GM23338 (cell line): ENCODE results near the gene ZNF628. TPM values are rescaled to one million over a fixed set of nuclear protein-coding genes. Genes with fewer than 3 reads are reported as not detected.

Experiments used
- ATAC-seq: fragments of 200-7000 bp; cut with Tn5 transposase; 3 replicates; pipeline ENCODE4 v1.9.1; 2020
- DNase-seq: peaks from one replicate; pipeline ENCODE4 v3.0.0-alpha.2; 2015; ENCODE audit warnings: low spot score
- H2AFZ ChIP-seq: fragments of 200-600 bp; sonication (generic); 2 replicates; pipeline ENCODE4 v1.8.0; 2016; ENCODE audit warnings: antibody characterized with exemption, mild to moderate bottlenecking, moderate library complexity
- H3F3A ChIP-seq: fragments of 200-600 bp; sonication (generic); replicated peaks from 2 replicates; pipeline ENCODE4 v1.8.0; 2017; ENCODE audit warnings: antibody characterized with exemption, mixed run types, low read depth
- H3K27ac ChIP-seq: fragments of 200-600 bp; sonication (generic); 2 replicates; pipeline ENCODE4 v1.6.1; 2016; ENCODE audit warnings: low read depth
- H3K27me3 ChIP-seq: fragments of 200-600 bp; sonication (generic); 2 replicates; pipeline ENCODE4 v1.8.0; 2016; ENCODE audit warnings: mild to moderate bottlenecking, mixed run types, moderate library complexity; ENCODE audit not compliant: insufficient read depth
- H3K36me3 ChIP-seq: fragments of 200-600 bp; sonication (generic); 2 replicates; pipeline ENCODE4 v1.8.0; 2016; ENCODE audit warnings: mild to moderate bottlenecking; ENCODE audit not compliant: insufficient read depth
- H3K4me1 ChIP-seq: fragments of 200-600 bp; sonication (generic); 2 replicates; pipeline ENCODE4 v1.8.0; 2016; ENCODE audit warnings: mild to moderate bottlenecking, moderate library complexity; ENCODE audit not compliant: insufficient read depth
- H3K4me2 ChIP-seq: fragments of 200-600 bp; sonication (generic); 2 replicates; pipeline ENCODE4 v1.7.1; 2017; ENCODE audit warnings: mixed run types
- H3K4me3 ChIP-seq: fragments of 200-600 bp; sonication (generic); 2 replicates; pipeline ENCODE4 v1.6.1; 2016; ENCODE audit warnings: mixed run types
- H3K79me2 ChIP-seq: fragments of 200-600 bp; sonication (generic); replicated peaks from 2 replicates; pipeline ENCODE4 v1.8.0; 2017; ENCODE audit warnings: mild to moderate bottlenecking; ENCODE audit not compliant: insufficient read depth
- H3K9me2 ChIP-seq: fragments of 200-600 bp; sonication (generic); 2 replicates; pipeline ENCODE4 v1.8.0; 2017; ENCODE audit not compliant: insufficient read depth
- H4K20me1 ChIP-seq: fragments of 200-600 bp; sonication (generic); replicated peaks from 2 replicates; pipeline ENCODE4 v1.8.0; 2017; ENCODE audit warnings: mild to moderate bottlenecking; ENCODE audit not compliant: insufficient read depth
- H3K27ac Mint-ChIP-seq: 2 replicates; pipeline ENCODE4 v1.8.0; 2020; ENCODE audit warnings: inconsistent platforms, mild to moderate bottlenecking, moderate library complexity, mixed read lengths
- H3K27me3 Mint-ChIP-seq: 3 replicates; pipeline ENCODE4 v1.8.0; 2022; ENCODE audit warnings: low read depth, mild to moderate bottlenecking, moderate library complexity, mixed read lengths, inconsistent platforms; ENCODE audit not compliant: insufficient read depth, poor library complexity
- H3K36me3 Mint-ChIP-seq: 3 replicates; pipeline ENCODE4 v1.8.0; 2021; ENCODE audit warnings: low read depth, mild to moderate bottlenecking, inconsistent platforms, moderate library complexity, mixed read lengths
- H3K4me1 Mint-ChIP-seq: 3 replicates; pipeline ENCODE4 v1.8.0; 2020; ENCODE audit warnings: mild to moderate bottlenecking, inconsistent platforms, mixed read lengths
- H3K4me3 Mint-ChIP-seq: 3 replicates; pipeline ENCODE4 v1.8.0; 2021; ENCODE audit warnings: moderate library complexity, mild to moderate bottlenecking, inconsistent platforms, mixed read lengths
- H3K9me3 Mint-ChIP-seq: 3 replicates; pipeline ENCODE4 v1.8.0; 2020; ENCODE audit warnings: moderate library complexity, mild to moderate bottlenecking, inconsistent platforms, mixed read lengths
- CREB1 ChIP-seq: fragments of 250-450 bp; sonication (Bioruptor Pico); IDR thresholded peaks from 2 replicates; pipeline ENCODE4 v1.5.0; 2020; ENCODE audit warnings: low read depth, mild to moderate bottlenecking, moderate library complexity
- CTCF ChIP-seq, 2 experiments: fragments of 200-600 bp in 1 of 2; sonication (generic) in 1 of 2; conservative IDR thresholded peaks; 2 replicates each; pipeline versions ENCODE4 v1.5.1 to v1.6.1; 2016 to 2017; ENCODE audit warnings: antibody characterized with exemption in 2 of 2, low read depth in 2 of 2, mild to moderate bottlenecking in 2 of 2, moderate library complexity in 1 of 2
- ETS1 ChIP-seq: IDR thresholded peaks from 2 replicates; pipeline ENCODE4 v1.6.1; 2016; ENCODE audit warnings: antibody characterized with exemption
- EZH2phosphoT487 ChIP-seq: fragments of 200-600 bp; sonication (generic); IDR thresholded peaks from one replicate; pipeline ENCODE4 v1.8.1; 2018; ENCODE audit warnings: antibody characterized with exemption; ENCODE audit not compliant: unreplicated experiment
- JUNB ChIP-seq: IDR thresholded peaks from one replicate; pipeline ENCODE4 v1.6.1; 2016; ENCODE audit warnings: antibody characterized with exemption; ENCODE audit not compliant: unreplicated experiment
- POLR2AphosphoS5 ChIP-seq: IDR thresholded peaks from 2 replicates; pipeline ENCODE4 v1.6.1; 2016; ENCODE audit warnings: antibody characterized with exemption, low read depth
- STAT1 ChIP-seq: IDR thresholded peaks from one replicate; pipeline ENCODE4 v1.6.1; 2016; ENCODE audit warnings: antibody characterized with exemption; ENCODE audit not compliant: unreplicated experiment
- ZNF114 ChIP-seq: fragments of 250-450 bp; sonication (Bioruptor Pico); IDR thresholded peaks from 2 replicates; pipeline ENCODE4 v1.5.0; 2020; ENCODE audit warnings: mild to moderate bottlenecking, moderate library complexity
- ZNF331 ChIP-seq: fragments of 250-450 bp; sonication (Bioruptor Pico); IDR thresholded peaks from 2 replicates; pipeline ENCODE4 v1.5.0; 2020; ENCODE audit warnings: low read depth, mild to moderate bottlenecking, moderate library complexity
- ZNF462 ChIP-seq: fragments of 250-450 bp; sonication (Bioruptor Pico); IDR thresholded peaks from 2 replicates; pipeline ENCODE4 v1.5.0; 2020; ENCODE audit warnings: mild to moderate bottlenecking, moderate library complexity
- polyA plus RNA-seq: library from polyadenylated mRNA; unstranded; fragments of >200 nt; fragmentation: Nextera tagmentation; extraction: Ambion mirVana; gene quantifications from 2 replicates; pipeline ENCODE4 v1.2.1, GENCODE V29; 2016
- total RNA-seq: library from RNA; depleted of rRNA; stranded (reverse); fragments of >200 nt; shearing (Covaris generic); gene quantifications from 2 replicates; pipeline ENCODE4 v1.2.3, GENCODE V29; 2014

The ZNF628 gene
- total and polyA plus RNA-seq, 2 experiments from 2014 or later, result 4.9 to 10.7 TPM

- TF ChIP-seq ZNF331 (CRISPR knock-in tag) (no peak), STAT1 (no peak), CREB1 (CRISPR knock-in tag) (no peak), POLR2AphosphoS5 (no peak), ETS1 (no peak), JUNB (no peak), EZH2phosphoT487 (no peak), CTCF (conservative IDR thresholded peaks at IDR 0.05; ENCODE audit: low read depth in 2 of 2) (no peak), ZNF114 (CRISPR knock-in tag) (no peak)
Observed at GRCh38 chr19:55472463-55472862, 4.0 kb upstream of the ZNF628 start (continued).

GRCh38 chr19:55473225-55474012, 3.0 kb upstream of the ZNF628 start:
- Histone ChIP-seq H3K9me2 (no peaks in the 10 kb centered on the region), H2AFZ (peak overlapping the region; percentile 69), H3K4me2 (peak overlapping the region; percentile 66), H3K27ac (no peak overlapping the region), H3F3A (peaks cover 22% of the 10 kb centered on the region; the same call in 1 of the 2 replicates), H3K36me3 (no peaks in the 10 kb centered on the region), H3K27me3 (no peaks in the 10 kb centered on the region), H3K4me3 (no peak overlapping the region), H3K4me1 (peaks cover 13% of the 10 kb centered on the region; the same call in 1 of the 2 replicates), H3K79me2 (peaks cover 9% of the 10 kb centered on the region), H4K20me1 (no peaks in the 10 kb centered on the region)
- Mint-ChIP-seq H3K4me1 (peaks cover 21% of the 10 kb centered on the region), H3K27me3 (peaks cover 23% of the 10 kb centered on the region), H3K4me3 (no peak overlapping the region; the same call in 2 of the 3 replicates), H3K27ac (0 out of 2 replicates have a peak overlapping the region, but pooled peaks have one; percentile 60), H3K9me3 (peaks cover 3% of the 10 kb centered on the region; the same call in 1 of the 3 replicates), H3K36me3 (peaks cover 4% of the 10 kb centered on the region; the same call in 1 of the 3 replicates)
- ATAC-seq, result peak; percentile 17
- DNase-seq, result no peak
- TF ChIP-seq JUNB (no peak), CTCF (conservative IDR thresholded peaks at IDR 0.05; ENCODE audit: low read depth in 2 of 2) (no peak), CREB1 (CRISPR knock-in tag) (no peak), EZH2phosphoT487 (no peak), ZNF462 (no peak), POLR2AphosphoS5 (no peak), STAT1 (no peak)
